Measurements from ENCODE around the gene DUSP22. TPM values are rescaled to one million over a fixed set of nuclear protein-coding genes. Genes with fewer than 3 reads are reported as not detected.

The DUSP22 gene
- total RNA-seq, 1 experiment from 2014 or later, result 16.0 TPM

DNA sequence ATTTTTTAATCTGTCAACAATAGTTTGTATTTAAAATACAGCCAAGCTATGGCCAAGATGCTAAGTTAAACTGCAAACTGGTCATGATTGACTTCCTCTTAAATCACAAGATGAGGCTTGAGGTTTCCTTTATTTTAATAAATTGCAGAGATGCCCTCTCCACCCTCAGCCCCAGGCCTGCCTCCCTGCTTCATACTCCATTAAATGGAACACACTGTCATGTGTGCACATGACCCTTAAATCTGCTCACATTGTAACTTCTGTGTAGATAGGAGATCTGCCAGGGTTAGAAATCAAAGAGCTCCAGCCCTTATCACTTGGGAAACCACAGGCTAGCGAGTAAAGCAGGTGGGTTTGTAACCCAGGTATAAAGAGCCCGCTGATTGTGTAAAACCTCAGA lies 20.8 kb downstream of the DUSP22 start:
- Histone ChIP-seq H3K27me3 (replicated peaks; ENCODE audit: insufficient read depth, low read depth, low read length, poor library complexity) (no peaks in the 10 kb centered on the region), H3K9me3 (ENCODE audit: low read depth, low read length, poor library complexity, severe bottlenecking) (no peaks in the 10 kb centered on the region), H3K4me3 (ENCODE audit: low read depth, low read length, poor library complexity, severe bottlenecking) (no peak overlapping the region), H3K27ac (ENCODE audit: low read depth, low read length, poor library complexity, severe bottlenecking) (no peak overlapping the region), H3K36me3 (ENCODE audit: insufficient read depth, low read length, poor library complexity, severe bottlenecking) (no peaks in the 10 kb centered on the region), H3K4me1 (ENCODE audit: insufficient read depth, low read length, poor library complexity, severe bottlenecking) (no peaks in the 10 kb centered on the region)
- no peak for TF ChIP-seq EZH2 (IDR thresholded peaks at IDR 0.05; ENCODE audit: borderline replicate concordance, low read depth, low read length, poor library complexity, severe bottlenecking)
- TF ChIP-seq, protein P1, sequence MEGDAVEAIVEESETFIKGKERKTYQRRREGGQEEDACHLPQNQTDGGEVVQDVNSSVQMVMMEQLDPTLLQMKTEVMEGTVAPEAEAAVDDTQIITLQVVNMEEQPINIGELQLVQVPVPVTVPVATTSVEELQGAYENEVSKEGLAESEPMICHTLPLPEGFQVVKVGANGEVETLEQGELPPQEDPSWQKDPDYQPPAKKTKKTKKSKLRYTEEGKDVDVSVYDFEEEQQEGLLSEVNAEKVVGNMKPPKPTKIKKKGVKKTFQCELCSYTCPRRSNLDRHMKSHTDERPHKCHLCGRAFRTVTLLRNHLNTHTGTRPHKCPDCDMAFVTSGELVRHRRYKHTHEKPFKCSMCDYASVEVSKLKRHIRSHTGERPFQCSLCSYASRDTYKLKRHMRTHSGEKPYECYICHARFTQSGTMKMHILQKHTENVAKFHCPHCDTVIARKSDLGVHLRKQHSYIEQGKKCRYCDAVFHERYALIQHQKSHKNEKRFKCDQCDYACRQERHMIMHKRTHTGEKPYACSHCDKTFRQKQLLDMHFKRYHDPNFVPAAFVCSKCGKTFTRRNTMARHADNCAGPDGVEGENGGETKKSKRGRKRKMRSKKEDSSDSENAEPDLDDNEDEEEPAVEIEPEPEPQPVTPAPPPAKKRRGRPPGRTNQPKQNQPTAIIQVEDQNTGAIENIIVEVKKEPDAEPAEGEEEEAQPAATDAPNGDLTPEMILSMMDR (conservative IDR thresholded peaks at IDR 0.05; ENCODE audit: low read depth, low read length), result no peak
- no TSS peak for BruUV-seq (replicated peaks)
- intact Hi-C loops (cut with micrococcal nuclease; ENCODE audit: unreplicated experiment), result no loop called here
- no peak for DNase-seq (ENCODE audit: low spot score)
- ChIA-PET POLR2A (ENCODE audit: low non-redundant PET) (interaction anchor here (0.6 kb wide), 1 partner anchor 425 kb away, joined by 3 read pairs; no protein-coding TSS in a partner anchor), CTCF (no interaction called here)

DNA sequence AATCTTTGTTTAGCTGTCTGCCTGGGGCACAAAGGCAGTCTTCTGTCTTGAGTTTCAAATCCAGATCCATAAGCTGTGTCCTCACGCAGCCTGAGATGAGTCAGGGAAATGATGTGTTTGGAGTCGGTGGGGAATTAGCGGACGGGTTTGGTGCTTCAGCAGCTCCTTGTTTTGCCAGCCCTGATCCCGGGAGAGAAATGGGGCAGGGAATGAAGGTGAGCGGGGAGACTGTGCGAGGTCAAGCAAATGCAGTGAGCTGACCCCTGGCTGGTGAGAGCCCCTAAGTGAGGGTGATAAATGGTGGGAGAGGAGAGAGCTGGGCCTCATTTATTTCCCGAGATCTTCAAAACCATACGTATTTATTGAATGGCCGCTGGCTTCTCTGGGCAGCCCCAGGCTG lies 21.6 kb downstream of the DUSP22 start:
- no peak for TF ChIP-seq EZH2 (IDR thresholded peaks at IDR 0.05; ENCODE audit: borderline replicate concordance, low read depth, low read length, poor library complexity, severe bottlenecking)
- TF ChIP-seq, protein P1 (conservative IDR thresholded peaks at IDR 0.05; ENCODE audit: low read depth, low read length), result no peak
- Histone ChIP-seq H3K27me3 (replicated peaks; ENCODE audit: insufficient read depth, low read depth, low read length, poor library complexity) (no peaks in the 10 kb centered on the region), H3K27ac (ENCODE audit: low read depth, low read length, poor library complexity, severe bottlenecking) (no peak overlapping the region), H3K9me3 (ENCODE audit: low read depth, low read length, poor library complexity, severe bottlenecking) (no peaks in the 10 kb centered on the region), H3K36me3 (ENCODE audit: insufficient read depth, low read length, poor library complexity, severe bottlenecking) (no peaks in the 10 kb centered on the region), H3K4me3 (ENCODE audit: low read depth, low read length, poor library complexity, severe bottlenecking) (no peak overlapping the region), H3K4me1 (ENCODE audit: insufficient read depth, low read length, poor library complexity, severe bottlenecking) (no peaks in the 10 kb centered on the region)
- no peak for DNase-seq (ENCODE audit: low spot score)
- intact Hi-C loops (cut with micrococcal nuclease; ENCODE audit: unreplicated experiment), result no loop called here
- no TSS peak for BruUV-seq (replicated peaks)
- ChIA-PET CTCF (no interaction called here), POLR2A (ENCODE audit: low non-redundant PET) (no interaction called here)

DNA sequence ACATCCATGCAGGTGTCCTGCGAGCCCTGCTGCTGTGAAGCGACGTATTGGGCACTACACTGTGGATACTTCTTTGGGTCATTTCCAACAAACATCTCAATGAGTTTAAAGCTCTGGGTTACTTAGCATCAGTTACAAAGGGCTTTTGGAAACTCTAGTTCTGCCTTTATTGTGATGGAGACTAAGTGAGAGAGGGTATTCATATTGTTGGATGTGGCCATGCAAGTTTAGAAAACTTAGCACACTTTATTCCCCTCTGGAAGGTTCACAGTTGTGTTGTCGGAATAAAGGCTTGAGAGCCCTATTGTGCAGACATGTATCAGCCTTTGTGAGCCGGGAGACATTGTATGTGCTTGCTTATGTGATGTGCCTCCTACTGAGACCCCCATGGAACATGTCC lies 22.1 kb downstream of the DUSP22 start:
- Histone ChIP-seq H3K9me3 (ENCODE audit: low read depth, low read length, poor library complexity, severe bottlenecking) (peaks cover 3% of the 10 kb centered on the region), H3K4me1 (ENCODE audit: insufficient read depth, low read length, poor library complexity, severe bottlenecking) (no peaks in the 10 kb centered on the region), H3K36me3 (ENCODE audit: insufficient read depth, low read length, poor library complexity, severe bottlenecking) (no peaks in the 10 kb centered on the region), H3K27me3 (replicated peaks; ENCODE audit: insufficient read depth, low read depth, low read length, poor library complexity) (no peaks in the 10 kb centered on the region), H3K4me3 (ENCODE audit: low read depth, low read length, poor library complexity, severe bottlenecking) (no peak overlapping the region), H3K27ac (ENCODE audit: low read depth, low read length, poor library complexity, severe bottlenecking) (no peak overlapping the region)
- TF ChIP-seq, protein P1 (conservative IDR thresholded peaks at IDR 0.05; ENCODE audit: low read depth, low read length), result no peak
- no peak for TF ChIP-seq EZH2 (IDR thresholded peaks at IDR 0.05; ENCODE audit: borderline replicate concordance, low read depth, low read length, poor library complexity, severe bottlenecking)
- CTCF ChIA-PET, result no interaction called here
- no peak for DNase-seq (ENCODE audit: low spot score)
- no TSS peak for BruUV-seq (replicated peaks)
- POLR2A ChIA-PET (ENCODE audit: low non-redundant PET), result no interaction called here
- intact Hi-C loops (cut with micrococcal nuclease; ENCODE audit: unreplicated experiment), result no loop called here
